HepG2 (cell line): ENCODE results near the gene HES7. TPM values are rescaled to one million over a fixed set of nuclear protein-coding genes. Genes with fewer than 3 reads are reported as not detected.

Experiments used
- ATF7 ChIP-seq, 2 experiments: fragments of 450-650 bp in 1 of 2; sonication (generic) in 1 of 2; formaldehyde crosslinking in 1 of 2; IDR thresholded peaks; 2 replicates each; pipeline versions ENCODE4 v1.4.0 to v1.6.1; 2016 to 2020; ENCODE audit warnings: antibody characterized with exemption in 1 of 2, mild to moderate bottlenecking in 1 of 2, missing genetic modification reagents in 1 of 2
- E2F1 ChIP-seq: sonication (generic); formaldehyde crosslinking; IDR thresholded peaks from 2 replicates; pipeline ENCODE4 v1.5.0; 2020; ENCODE audit warnings: missing genetic modification reagents
- EZH2 ChIP-seq: conservative IDR thresholded peaks from 2 replicates; pipeline ENCODE4 v1.6.1; 2012; ENCODE audit warnings: mild to moderate bottlenecking, low read depth, low read length, moderate library complexity
- HNF1A ChIP-seq, 2 experiments: sonication (generic) in 1 of 2; formaldehyde crosslinking in 1 of 2; IDR thresholded peaks; 2 replicates each; pipeline versions ENCODE4 v1.4.0 to v1.6.1; 2016 to 2020; ENCODE audit warnings: borderline replicate concordance in 1 of 2, low read depth in 1 of 2, mild to moderate bottlenecking in 1 of 2, missing genetic modification reagents in 1 of 2
- HNRNPL ChIP-seq: fragments of 200-400 bp; formaldehyde crosslinking; IDR thresholded peaks from 2 replicates; pipeline ENCODE4 v1.6.1; 2017; ENCODE audit warnings: mild to moderate bottlenecking, low read depth, low read length
- KLF12 ChIP-seq: sonication (generic); formaldehyde crosslinking; IDR thresholded peaks from 2 replicates; pipeline ENCODE4 v1.4.0; 2020; ENCODE audit warnings: missing genetic modification reagents, borderline replicate concordance
- KLF9 ChIP-seq: IDR thresholded peaks from 2 replicates; pipeline ENCODE4 v1.6.1; 2016; ENCODE audit warnings: low read depth
- MBD4 ChIP-seq: IDR thresholded peaks from 2 replicates; pipeline ENCODE4 v1.6.1; 2012; ENCODE audit warnings: low read length, inconsistent platforms, borderline replicate concordance
- MEF2D ChIP-seq: sonication (generic); formaldehyde crosslinking; IDR thresholded peaks from 2 replicates; pipeline ENCODE4 v1.5.1; 2020; ENCODE audit warnings: mild to moderate bottlenecking, missing genetic modification reagents
- PATZ1 ChIP-seq: sonication (generic); formaldehyde crosslinking; IDR thresholded peaks from 2 replicates; pipeline ENCODE4 v1.4.0; 2020; ENCODE audit warnings: missing genetic modification reagents
- PAX8 ChIP-seq: sonication (generic); formaldehyde crosslinking; IDR thresholded peaks from 2 replicates; pipeline ENCODE4 v1.8.0; 2022; ENCODE audit warnings: mild to moderate bottlenecking, missing genetic modification reagents, borderline replicate concordance
- REXO4 ChIP-seq: sonication (generic); formaldehyde crosslinking; IDR thresholded peaks from 2 replicates; pipeline ENCODE4 v1.8.0; 2022; ENCODE audit warnings: missing genetic modification reagents, mild to moderate bottlenecking, borderline replicate concordance
- TAF1 ChIP-seq: sonication (generic); formaldehyde crosslinking; IDR thresholded peaks from 2 replicates; pipeline ENCODE4 v1.4.0; 2020; ENCODE audit warnings: missing genetic modification reagents
- TRAFD1 ChIP-seq: sonication (generic); formaldehyde crosslinking; IDR thresholded peaks from 2 replicates; pipeline ENCODE4 v1.5.1; 2020; ENCODE audit warnings: missing genetic modification reagents, mild to moderate bottlenecking, borderline replicate concordance
- XBP1 ChIP-seq: sonication (generic); formaldehyde crosslinking; IDR thresholded peaks from 2 replicates; pipeline ENCODE4 v1.5.0; 2020; ENCODE audit warnings: missing genetic modification reagents
- ZBTB1 ChIP-seq: sonication (generic); formaldehyde crosslinking; IDR thresholded peaks from 2 replicates; pipeline ENCODE4 v1.4.0; 2020; ENCODE audit warnings: missing genetic modification reagents, borderline replicate concordance
- ZBTB20 ChIP-seq: sonication (generic); formaldehyde crosslinking; IDR thresholded peaks from 2 replicates; pipeline ENCODE4 v1.8.1; 2023; ENCODE audit warnings: missing genetic modification reagents, low read depth, mild to moderate bottlenecking, borderline replicate concordance
- ZFP36L2 ChIP-seq: sonication (generic); formaldehyde crosslinking; IDR thresholded peaks from 2 replicates; pipeline ENCODE4 v1.4.0; 2020; ENCODE audit warnings: missing genetic modification reagents
- ZFY ChIP-seq: sonication (generic); formaldehyde crosslinking; IDR thresholded peaks from 2 replicates; pipeline ENCODE4 v1.4.0; 2020; ENCODE audit warnings: missing genetic modification reagents
- polyA plus RNA-seq, 8 experiments: library from polyadenylated mRNA; depleted of rRNA in 3 of 8; stranded (reverse) in 7 of 8; unstranded in 1 of 8; fragments of >200 nt; fragmentation: Illumina TruSeq in 4 of 8; extraction: Trizol in 4 of 8; gene quantifications; 2 replicates each; pipeline versions ENCODE4 v1.2.1 to v1.2.3, GENCODE V29; 2011 to 2016; ENCODE audit warnings: low read depth in 4 of 8, missing spikeins in 1 of 8, mixed read lengths in 1 of 8; ENCODE audit not compliant: insufficient read depth in 1 of 8
- total RNA-seq, 5 experiments: library from RNA; depleted of rRNA; stranded (reverse); fragments of >200 nt; fragmentation: Illumina TruSeq; extraction: Trizol; gene quantifications; 2 replicates each; pipeline ENCODE4 v1.2.3, GENCODE V29; 2016; ENCODE audit warnings: low read depth in 1 of 5

HES7 gene
- total and polyA plus RNA-seq, 2 of the 13 experiments (the other 11 are each of a cell fraction or from before 2014, with no cell fraction given), result not detected

GRCh38 chr17:8173056-8173870 is 49.4 kb upstream of the HES7 start (continued):
- TF ChIP-seq PAX8 (CRISPR knock-in tag) (no peak), EZH2 (no peak), TRAFD1 (CRISPR knock-in tag) (no peak), MEF2D (CRISPR knock-in tag) (peak; percentile 95), HNRNPL (0 out of 2 replicates have a peak, but pooled peaks have one; percentile 21), ZFY (CRISPR knock-in tag) (peak; percentile 52), REXO4 (CRISPR knock-in tag) (peak; percentile 76; the same call in 1 of the 2 replicates), XBP1 (CRISPR knock-in tag) (peak; percentile 97), ZBTB20 (CRISPR knock-in tag) (peak; percentile 92), PATZ1 (CRISPR knock-in tag) (peak; percentile 82), MBD4 (peak; percentile 97), E2F1 (CRISPR knock-in tag) (peak; percentile 69), TAF1 (CRISPR knock-in tag) (peak; percentile 51; the same call in 1 of the 2 replicates), KLF9 (CRISPR knock-in tag) (peak; percentile 95), ZFP36L2 (peak; percentile 83; the same call in 1 of the 2 replicates), ZBTB1 (CRISPR knock-in tag) (peak; percentile 91; the same call in 1 of the 2 replicates), ATF7 (IDR thresholded peaks at IDR 0.05) (peak; percentile 45; the same call in 1 of the 2 replicates), ATF7 (CRISPR knock-in tag; IDR thresholded peaks at IDR 0.05) (no peak; the same call in 1 of the 2 replicates), KLF12 (peak; percentile 96), HNF1A (IDR thresholded peaks at IDR 0.05; ENCODE audit: low read depth) (no peak; the same call in 1 of the 2 replicates), HNF1A (CRISPR knock-in tag; IDR thresholded peaks at IDR 0.05; ENCODE audit: borderline replicate concordance) (peak; percentile 74; the same call in 1 of the 2 replicates)
